Endothelial cell of umbilical vein (primary cell): ENCODE data around the gene TOM1L1.

Experiments
- EZH2 ChIP-seq: IDR thresholded peaks from 2 replicates; pipeline ENCODE4 v1.6.1; 2012; ENCODE audit warnings: borderline replicate concordance, low read depth, mild to moderate bottlenecking, moderate library complexity, low read length, inconsistent platforms; ENCODE audit not compliant: severe bottlenecking
- GATA2 ChIP-seq: IDR thresholded peaks from 2 replicates; pipeline ENCODE4 v1.7.0; 2011; ENCODE audit warnings: low read depth, mild to moderate bottlenecking, moderate library complexity, mixed read lengths, low read length; ENCODE audit not compliant: insufficient read length, insufficient read depth
- JUN ChIP-seq: IDR thresholded peaks from 2 replicates; pipeline ENCODE4 v1.6.1; 2011; ENCODE audit warnings: borderline replicate concordance, low read depth; ENCODE audit not compliant: insufficient read length, insufficient read depth
- MYC ChIP-seq: IDR thresholded peaks from one replicate; pipeline ENCODE4 v1.6.1; 2011; ENCODE audit warnings: mild to moderate bottlenecking, low read depth, low read length
- POLR2A ChIP-seq: IDR thresholded peaks from 2 replicates; pipeline ENCODE4 v1.6.1; 2012; ENCODE audit warnings: low read depth, mild to moderate bottlenecking, control low read depth, low read length
- TF ChIP-seq, protein P1 (sequence below), 2 donors: IDR thresholded peaks; 1 replicate in 1 of 2; 2 replicates in 1 of 2; pipeline ENCODE4 v1.5.1; 2011; ENCODE audit warnings: low read length in 2 of 2, mild to moderate bottlenecking in 2 of 2, moderate library complexity in 2 of 2, control low read depth in 1 of 2, inconsistent platforms in 1 of 2, low read depth in 1 of 2; ENCODE audit not compliant: insufficient read depth in 1 of 2; ENCODE audit errors: extremely low read depth in 1 of 2
- TF ChIP-seq, protein P2 (sequence below): IDR thresholded peaks from 2 replicates; pipeline ENCODE4 v1.6.1; 2011; ENCODE audit not compliant: insufficient read depth, insufficient read length

DNA sequence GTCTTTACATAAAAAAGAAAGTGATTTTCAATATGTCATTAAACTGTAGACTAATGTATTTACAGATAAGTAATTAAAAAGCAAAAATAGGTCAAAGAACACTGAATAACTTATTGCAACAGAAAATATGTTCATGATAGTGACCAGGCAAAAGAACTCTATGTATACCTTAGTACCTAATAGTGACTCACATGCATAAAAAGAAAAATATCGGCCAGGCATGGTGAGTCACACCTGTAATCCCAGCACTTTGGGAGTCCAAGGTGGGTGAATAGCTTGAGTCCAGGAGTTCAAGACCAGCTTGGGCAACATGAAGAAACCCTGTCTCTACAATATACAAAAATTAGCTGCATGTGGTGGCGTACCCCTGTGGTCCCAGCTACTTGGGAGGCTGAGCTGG, 33.0 kb upstream of the TOM1L1 start:
- TF ChIP-seq MYC (no peak), GATA2 (no peak), EZH2 (no peak), POLR2A (no peak), JUN (no peak)
- TF ChIP-seq, protein P1, sequence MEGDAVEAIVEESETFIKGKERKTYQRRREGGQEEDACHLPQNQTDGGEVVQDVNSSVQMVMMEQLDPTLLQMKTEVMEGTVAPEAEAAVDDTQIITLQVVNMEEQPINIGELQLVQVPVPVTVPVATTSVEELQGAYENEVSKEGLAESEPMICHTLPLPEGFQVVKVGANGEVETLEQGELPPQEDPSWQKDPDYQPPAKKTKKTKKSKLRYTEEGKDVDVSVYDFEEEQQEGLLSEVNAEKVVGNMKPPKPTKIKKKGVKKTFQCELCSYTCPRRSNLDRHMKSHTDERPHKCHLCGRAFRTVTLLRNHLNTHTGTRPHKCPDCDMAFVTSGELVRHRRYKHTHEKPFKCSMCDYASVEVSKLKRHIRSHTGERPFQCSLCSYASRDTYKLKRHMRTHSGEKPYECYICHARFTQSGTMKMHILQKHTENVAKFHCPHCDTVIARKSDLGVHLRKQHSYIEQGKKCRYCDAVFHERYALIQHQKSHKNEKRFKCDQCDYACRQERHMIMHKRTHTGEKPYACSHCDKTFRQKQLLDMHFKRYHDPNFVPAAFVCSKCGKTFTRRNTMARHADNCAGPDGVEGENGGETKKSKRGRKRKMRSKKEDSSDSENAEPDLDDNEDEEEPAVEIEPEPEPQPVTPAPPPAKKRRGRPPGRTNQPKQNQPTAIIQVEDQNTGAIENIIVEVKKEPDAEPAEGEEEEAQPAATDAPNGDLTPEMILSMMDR (IDR thresholded peaks at IDR 0.05; ENCODE audit: extremely low read depth in 1 of 2, insufficient read depth in 1 of 2, low read depth in 1 of 2, low read length in 2 of 2), result no peak
- TF ChIP-seq, protein P2, sequence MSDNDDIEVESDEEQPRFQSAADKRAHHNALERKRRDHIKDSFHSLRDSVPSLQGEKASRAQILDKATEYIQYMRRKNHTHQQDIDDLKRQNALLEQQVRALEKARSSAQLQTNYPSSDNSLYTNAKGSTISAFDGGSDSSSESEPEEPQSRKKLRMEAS, result no peak
